PC-3 (cell line): ENCODE results near the gene TST. TPM values are rescaled to one million over a fixed set of nuclear protein-coding genes. Genes with fewer than 3 reads are reported as not detected.

Experiments
- ATAC-seq: fragments of 200-7000 bp; cut with Tn5 transposase; 2 replicates; pipeline ENCODE4 v1.9.1; 2020; ENCODE audit warnings: mild to moderate bottlenecking, moderate library complexity
- BruUV-seq: library from RNA; stranded (reverse); fragments of 400-500 nt; replicated peaks from 2 replicates; lab custom pipeline; 2021; lab: Mats Ljungman, UMichigan
- CTCF ChIA-PET: fragments of 300-600 bp; sonication (Branson Sonifier 250); formaldehyde crosslinking; loops from one replicate; lab custom pipeline; 2022; ENCODE audit warnings: antibody characterized with exemption; lab: Charles Lee
- POLR2A ChIA-PET: fragments of 300-600 bp; sonication (Branson Sonifier 250); formaldehyde crosslinking; loops from one replicate; lab custom pipeline; 2022; ENCODE audit warnings: antibody characterized with exemption; ENCODE audit not compliant: unreplicated experiment; lab: Charles Lee
- DNase-seq: peaks from one replicate; pipeline ENCODE4 v3.0.0-alpha.2; 2015
- H2AFZ ChIP-seq: fragments of 300-600 bp; sonication (generic); 2 replicates; pipeline ENCODE4 v1.6.0; 2016; ENCODE audit warnings: antibody characterized with exemption, low read length
- H3F3A ChIP-seq: fragments of 300-600 bp; sonication (generic); one replicate; pipeline ENCODE4 v1.6.0; 2017; ENCODE audit warnings: antibody characterized with exemption, low read length, control low read depth, mild to moderate bottlenecking; ENCODE audit not compliant: unreplicated experiment
- H3K27ac ChIP-seq: fragments of 300-600 bp; sonication (generic); 2 replicates; pipeline ENCODE4 v1.5.1; 2016; ENCODE audit warnings: mild to moderate bottlenecking, low read length
- H3K27me3 ChIP-seq: fragments of 300-600 bp; sonication (generic); 2 replicates; pipeline ENCODE4 v1.6.1; 2016; ENCODE audit warnings: low read length, mixed read lengths
- H3K36me3 ChIP-seq: fragments of 300-600 bp; sonication (generic); 2 replicates; pipeline ENCODE4 v1.6.1; 2016; ENCODE audit warnings: low read depth, mixed run types, low read length, mixed read lengths
- H3K4me1 ChIP-seq: fragments of 300-600 bp; sonication (generic); 2 replicates; pipeline ENCODE4 v1.5.1; 2016; ENCODE audit warnings: low read length; ENCODE audit not compliant: insufficient read depth
- H3K4me2 ChIP-seq: fragments of 300-600 bp; sonication (generic); 2 replicates; pipeline ENCODE4 v1.6.0; 2016; ENCODE audit warnings: low read length
- H3K4me3 ChIP-seq: fragments of 300-600 bp; sonication (generic); 2 replicates; pipeline ENCODE4 v1.5.1; 2016; ENCODE audit warnings: mild to moderate bottlenecking, low read length, mixed read lengths
- H3K79me2 ChIP-seq: fragments of 300-600 bp; sonication (generic); 2 replicates; pipeline ENCODE4 v1.6.1; 2017; ENCODE audit warnings: low read length, mixed read lengths
- H3K9ac ChIP-seq: fragments of 300-600 bp; sonication (generic); 2 replicates; pipeline ENCODE4 v1.6.0; 2016; ENCODE audit warnings: mild to moderate bottlenecking, low read length
- H3K9me2 ChIP-seq: fragments of 300-600 bp; sonication (generic); replicated peaks from 2 replicates; pipeline ENCODE4 v1.6.1; 2016; ENCODE audit warnings: mixed run types, low read length, mixed read lengths
- H3K9me3 ChIP-seq: fragments of 300-600 bp; sonication (generic); 2 replicates; pipeline ENCODE4 v1.6.1; 2016; ENCODE audit warnings: low read length, mixed read lengths
- H4K20me1 ChIP-seq: fragments of 300-600 bp; sonication (generic); 2 replicates; pipeline ENCODE4 v1.6.1; 2016; ENCODE audit warnings: low read length, mixed read lengths
- CTCF ChIP-seq: fragments of 300-600 bp; sonication (generic); conservative IDR thresholded peaks from 2 replicates; pipeline ENCODE4 v1.5.1; 2017; ENCODE audit warnings: antibody characterized with exemption, low read depth, mild to moderate bottlenecking, low read length
- EZH2 ChIP-seq: fragments of 300-600 bp; sonication (generic); IDR thresholded peaks from one replicate; pipeline ENCODE4 v1.6.1; 2017; ENCODE audit warnings: antibody characterized with exemption, mild to moderate bottlenecking, low read length; ENCODE audit not compliant: unreplicated experiment
- EZH2phosphoT487 ChIP-seq: fragments of 300-600 bp; sonication (generic); IDR thresholded peaks from 2 replicates; pipeline ENCODE4 v1.6.1; 2018; ENCODE audit warnings: mild to moderate bottlenecking, antibody characterized with exemption, low read length, borderline replicate concordance
- intact Hi-C: fragments of 100-400 bp; cut with micrococcal nuclease; formaldehyde crosslinking; loops from 2 replicates; pipeline ENCODE4 v1.9.0; 2023
- total RNA-seq: library from RNA; depleted of rRNA; stranded (reverse); fragments of >200 nt; gene quantifications from 2 replicates; pipeline ENCODE4 v1.2.3, GENCODE V29; 2014

The TST gene
- total RNA-seq, 1 experiment from 2014 or later: 35.9 TPM

- H3K27ac ChIP-seq: no peak overlapping the region
- CTCF ChIA-PET: no interaction called here
- no peaks in the 10 kb centered on the region for H3K27me3 ChIP-seq
- no peaks in the 10 kb centered on the region for H3F3A ChIP-seq
- no peak for TF ChIP-seq CTCF
- TF ChIP-seq EZH2: no peak
- no peak for TF ChIP-seq EZH2phosphoT487
- intact Hi-C loops: no loop called here
- no peaks in the 10 kb centered on the region for H3K4me1 ChIP-seq
- no peaks in the 10 kb centered on the region for H3K79me2 ChIP-seq
- POLR2A ChIA-PET: no interaction called here
- ATAC-seq (no peak), DNase-seq (no peak)
- no peaks in the 10 kb centered on the region for H3K36me3 ChIP-seq
- H3K9me3 ChIP-seq: no peaks in the 10 kb centered on the region
- no peaks in the 10 kb centered on the region for H3K9me2 ChIP-seq
- H4K20me1 ChIP-seq: no peaks in the 10 kb centered on the region
- no TSS peak for BruUV-seq
- H3K9ac ChIP-seq: no peak overlapping the region
- no peak overlapping the region for H2AFZ ChIP-seq
- no peak overlapping the region for H3K4me2 ChIP-seq
- no peak overlapping the region for H3K4me3 ChIP-seq
These were observed 47.7 kb downstream of the TST start for GRCh38 chr22:36971341-36972125.

GRCh38 chr22:36968249-36968964 is 50.8 kb downstream of the TST start:
- H3K9me3 ChIP-seq: no peaks in the 10 kb centered on the region
- H3K4me3 ChIP-seq: no peak overlapping the region
- H3K27me3 ChIP-seq: no peaks in the 10 kb centered on the region
- CTCF ChIA-PET: no interaction called here
- no peak for TF ChIP-seq EZH2phosphoT487
- TF ChIP-seq CTCF: no peak
- no peak for TF ChIP-seq EZH2
- H3K9ac ChIP-seq: no peak overlapping the region
- H3K27ac ChIP-seq: no peak overlapping the region
- H3K4me2 ChIP-seq: no peak overlapping the region
- no peak for ATAC-seq
- no peaks in the 10 kb centered on the region for H3F3A ChIP-seq
- intact Hi-C loops: no loop called here
- POLR2A ChIA-PET: no interaction called here
- no peaks in the 10 kb centered on the region for H4K20me1 ChIP-seq
- DNase-seq: no peak
- no peak overlapping the region for H2AFZ ChIP-seq
- H3K79me2 ChIP-seq: no peaks in the 10 kb centered on the region
- no TSS peak for BruUV-seq
- no peaks in the 10 kb centered on the region for H3K9me2 ChIP-seq
- H3K4me1 ChIP-seq: no peaks in the 10 kb centered on the region
- no peaks in the 10 kb centered on the region for H3K36me3 ChIP-seq
